ELF-1 (cell line): ENCODE data around the gene PNLIPRP2.

Experiments
- DNase-seq: peaks from one replicate; pipeline ENCODE4 v3.0.0-alpha.2; 2016; ENCODE audit warnings: low read depth, low spot score

The PNLIPRP2 gene

DNA sequence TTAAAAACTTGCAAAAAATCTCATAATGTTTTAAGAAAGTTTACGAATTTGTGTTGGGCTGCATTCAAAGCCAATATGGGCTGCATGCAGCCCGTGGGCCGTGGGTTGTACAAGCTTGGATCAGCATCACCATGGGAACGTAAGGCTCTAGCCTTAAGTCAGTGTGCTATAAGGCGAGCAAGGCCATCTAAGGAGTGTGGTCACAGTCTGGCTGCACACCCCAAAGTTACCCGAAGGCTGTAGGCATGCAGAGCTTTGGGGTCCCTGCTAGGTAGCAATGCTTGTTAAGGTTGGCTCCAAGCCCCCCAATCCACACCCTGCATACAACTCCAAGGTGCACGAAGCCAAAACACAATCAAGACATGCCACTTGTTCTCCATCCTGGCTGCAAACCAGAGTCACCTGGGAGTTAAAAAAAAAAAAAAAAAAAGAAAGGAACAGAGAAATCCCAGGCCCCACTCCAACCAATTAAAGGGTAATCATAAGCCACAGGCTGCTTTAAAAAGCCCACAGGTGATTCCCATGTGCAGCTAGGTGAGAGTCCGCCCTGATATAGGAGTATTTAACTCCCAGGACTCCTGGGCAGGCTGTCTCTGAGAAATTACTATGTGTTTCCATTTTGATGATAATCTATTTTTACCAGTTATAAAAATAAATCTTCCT lies 8.5 kb upstream of the PNLIPRP2 start:
- no peak for DNase-seq

DNA sequence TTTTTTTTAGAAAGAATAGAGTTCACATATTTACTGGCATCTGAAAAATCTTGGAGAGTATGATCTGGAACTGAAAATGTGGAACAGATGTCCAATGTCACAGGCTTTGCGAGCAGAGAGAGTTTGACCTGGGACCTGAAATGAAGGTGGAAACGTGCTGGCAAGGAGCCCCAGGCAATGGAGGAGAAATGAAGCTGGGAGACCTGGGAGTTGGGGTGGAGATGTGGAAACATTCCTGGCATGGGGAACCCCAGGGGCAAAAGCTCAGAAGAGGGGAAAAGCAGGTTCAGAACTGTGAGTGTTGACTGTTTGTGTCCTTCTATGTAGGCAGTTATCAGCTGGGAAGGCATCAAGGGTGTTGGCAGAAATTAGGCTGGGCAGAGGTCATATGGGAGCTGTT lies 7.3 kb upstream of the PNLIPRP2 start:
- DNase-seq = no peak

- DNase-seq = no peak
These were observed 6.0 kb upstream of the PNLIPRP2 start for GRCh38 chr10:116614796-116615195.

DNA sequence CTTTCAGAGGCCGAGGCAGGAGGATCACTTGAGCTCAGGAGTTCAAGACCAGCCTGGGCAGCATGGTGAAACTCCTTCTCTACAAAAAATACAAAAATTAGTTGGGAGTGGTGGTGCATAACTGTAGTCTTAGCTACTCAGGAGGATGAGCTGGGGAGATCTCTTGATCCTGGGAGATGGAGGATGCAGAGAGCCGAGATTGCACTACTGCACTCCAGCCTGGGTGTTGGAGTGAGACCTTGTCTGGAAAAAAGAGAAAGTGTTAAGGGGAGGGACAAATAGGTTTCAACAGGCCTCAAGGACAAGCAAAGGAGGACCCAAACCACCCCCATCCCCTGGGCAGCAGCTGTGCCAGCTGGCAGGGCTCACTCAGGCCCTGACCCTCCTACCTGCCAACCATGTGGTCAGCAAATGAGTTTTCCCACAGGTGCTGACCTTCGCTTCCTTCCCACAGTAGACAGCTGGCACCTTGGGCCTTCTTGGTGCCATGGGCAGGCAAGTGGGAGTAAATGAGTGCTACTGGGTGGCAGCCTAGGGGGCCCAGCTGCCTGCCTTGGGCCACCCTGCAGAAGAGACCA lies 5.5 kb upstream of the PNLIPRP2 start:
- DNase-seq = no peak

GRCh38 chr10:116621476-116621875 lies 723 bp downstream of the PNLIPRP2 start:
- DNase-seq = no peak

DNA sequence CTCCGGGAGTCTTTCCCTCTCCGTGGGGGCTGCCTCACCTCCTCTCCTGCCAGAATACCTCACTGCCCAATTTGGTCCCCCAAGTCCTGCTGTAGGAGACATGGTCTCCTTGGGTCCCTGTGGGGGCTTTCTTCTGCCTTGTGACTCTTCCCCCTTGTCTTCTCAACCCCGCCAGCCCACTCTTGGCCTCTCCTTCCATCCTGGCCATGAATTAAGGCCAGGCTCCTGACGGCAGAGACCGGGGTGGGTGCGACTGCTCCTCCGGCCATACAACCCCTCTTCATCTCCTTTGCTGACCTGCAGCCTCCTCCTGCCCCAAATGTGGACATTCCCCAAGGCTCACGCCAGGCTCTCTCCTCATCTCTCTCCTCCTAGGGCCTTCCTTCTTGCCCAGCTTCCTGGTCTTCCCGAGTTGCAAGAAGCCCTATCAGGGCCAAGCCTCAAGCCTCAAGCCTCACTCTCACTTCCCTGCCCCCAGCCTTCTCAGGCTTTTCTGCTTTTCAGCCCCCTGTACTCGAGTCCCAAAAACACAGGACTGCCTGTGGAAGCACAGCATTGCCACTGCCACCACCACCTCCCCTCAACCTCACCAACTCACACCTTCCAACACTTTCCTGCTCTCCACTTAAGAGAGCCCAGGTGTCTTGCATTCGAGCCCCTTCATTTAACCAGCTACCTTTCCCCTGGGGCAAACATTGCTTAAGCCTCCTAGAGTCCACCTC lies 1.3 kb downstream of the PNLIPRP2 start:
- no peak for DNase-seq

DNA sequence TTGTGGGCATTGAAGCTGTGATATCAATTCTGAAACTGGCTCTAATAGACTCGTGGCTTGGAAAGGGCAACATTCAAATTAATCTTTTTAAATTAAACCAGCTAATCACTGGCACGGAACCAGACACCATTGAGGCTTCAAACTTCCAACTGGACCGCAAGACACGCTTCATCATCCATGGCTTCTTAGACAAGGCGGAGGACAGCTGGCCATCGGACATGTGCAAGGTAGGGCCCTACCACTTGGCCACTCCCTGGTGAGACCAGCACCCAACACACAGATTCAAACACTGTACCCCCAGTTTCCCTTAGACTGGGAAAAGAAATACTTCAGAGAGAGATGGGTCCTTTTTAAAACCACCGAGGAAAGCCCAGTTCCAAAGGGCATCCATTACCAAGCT lies 5.1 kb downstream of the PNLIPRP2 start:
- no peak for DNase-seq

DNA sequence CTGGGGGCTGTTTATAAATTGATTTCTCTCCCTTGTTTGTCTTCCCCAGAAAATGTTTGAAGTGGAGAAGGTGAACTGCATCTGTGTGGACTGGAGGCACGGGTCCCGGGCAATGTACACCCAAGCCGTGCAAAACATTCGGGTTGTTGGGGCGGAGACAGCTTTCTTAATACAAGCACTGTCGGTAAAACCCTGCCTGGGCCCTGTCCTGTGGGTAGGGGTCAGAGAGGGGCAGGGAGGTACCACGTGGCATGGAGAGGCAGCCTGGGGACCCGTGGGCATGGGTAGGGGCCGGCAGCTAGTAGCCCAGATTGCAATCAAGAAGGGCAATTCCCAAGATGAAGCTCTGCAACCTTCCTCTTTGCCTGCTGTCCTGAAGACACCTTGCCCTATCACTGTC lies 6.1 kb downstream of the PNLIPRP2 start:
- DNase-seq = no peak

DNA sequence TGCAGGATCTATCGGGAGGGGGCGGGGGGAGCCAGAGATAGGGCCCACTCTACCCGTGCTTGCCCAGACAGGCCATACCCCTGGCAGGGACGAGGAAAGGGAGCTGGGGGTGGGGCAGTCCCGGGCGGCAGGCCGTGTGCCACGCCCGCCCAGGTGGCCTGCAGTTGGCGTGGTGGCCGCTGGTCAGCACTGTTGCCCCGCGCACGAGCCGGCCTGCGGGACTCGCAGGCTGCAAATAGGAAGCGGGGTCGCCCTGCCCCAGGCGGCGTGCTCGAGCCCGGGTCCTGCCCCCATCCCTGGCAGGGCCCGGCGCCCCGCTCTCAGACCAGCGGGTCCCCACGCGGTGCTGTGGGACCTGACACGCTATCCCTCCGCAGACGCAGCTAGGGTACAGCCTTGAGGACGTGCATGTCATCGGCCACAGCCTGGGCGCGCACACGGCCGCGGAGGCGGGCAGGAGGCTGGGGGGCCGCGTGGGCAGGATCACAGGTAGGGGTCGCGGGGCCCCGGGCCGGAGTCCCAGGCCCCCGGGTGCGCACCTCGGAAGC lies 6.7 kb downstream of the PNLIPRP2 start:
- peak; percentile 76 for DNase-seq

DNA sequence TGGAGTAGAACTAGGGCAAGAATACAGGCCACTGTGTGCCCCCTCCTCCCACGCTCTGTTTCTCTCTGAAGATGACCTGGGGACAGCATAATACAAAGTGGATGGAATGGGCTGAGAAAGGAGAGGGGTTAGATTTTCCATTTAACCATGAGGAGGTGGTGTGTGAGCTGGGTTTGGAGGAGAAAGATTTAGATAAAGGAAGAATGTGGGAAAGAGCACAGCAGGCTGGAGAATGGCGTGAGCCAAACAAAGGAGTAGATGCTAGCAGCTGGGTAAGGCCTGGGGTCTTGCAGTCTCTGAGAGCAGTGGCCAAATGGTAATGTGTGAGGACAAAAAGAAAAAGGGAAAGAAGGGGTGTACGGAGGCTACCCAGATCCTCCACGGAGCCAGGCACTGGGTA lies 8.6 kb downstream of the PNLIPRP2 start:
- DNase-seq = peak; percentile 14

DNA sequence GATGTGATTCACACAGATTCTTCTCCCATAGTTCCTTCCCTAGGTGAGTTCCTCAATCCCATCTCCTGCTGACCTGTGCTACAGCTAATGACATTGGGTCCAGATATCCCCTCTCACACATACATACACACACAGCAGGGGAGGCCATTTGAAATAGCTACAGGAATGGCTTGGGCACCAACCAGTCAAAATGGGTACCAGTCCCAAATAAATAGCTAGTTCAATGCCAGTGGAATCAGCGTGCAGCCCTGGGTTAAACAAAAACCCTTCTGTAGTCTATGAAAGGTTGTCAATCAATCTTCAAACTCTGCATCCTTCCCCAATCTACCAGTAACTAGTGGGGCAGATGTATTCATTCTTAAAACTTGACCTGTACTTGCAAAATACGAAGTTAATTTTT lies 9.3 kb downstream of the PNLIPRP2 start:
- DNase-seq = no peak

GRCh38 chr10:116631871-116632295 lies 11.1 kb downstream of the PNLIPRP2 start:
- DNase-seq = no peak

GRCh38 chr10:116632596-116633215 lies 12.0 kb downstream of the PNLIPRP2 start:
- DNase-seq = no peak

- no peak for DNase-seq
These were observed 12.5 kb downstream of the PNLIPRP2 start for GRCh38 chr10:116633216-116633600.

GRCh38 chr10:116634126-116634975 lies 13.6 kb downstream of the PNLIPRP2 start:
- no peak for DNase-seq

GRCh38 chr10:116636385-116636784 lies 15.6 kb downstream of the PNLIPRP2 start:
- no peak for DNase-seq

DNA sequence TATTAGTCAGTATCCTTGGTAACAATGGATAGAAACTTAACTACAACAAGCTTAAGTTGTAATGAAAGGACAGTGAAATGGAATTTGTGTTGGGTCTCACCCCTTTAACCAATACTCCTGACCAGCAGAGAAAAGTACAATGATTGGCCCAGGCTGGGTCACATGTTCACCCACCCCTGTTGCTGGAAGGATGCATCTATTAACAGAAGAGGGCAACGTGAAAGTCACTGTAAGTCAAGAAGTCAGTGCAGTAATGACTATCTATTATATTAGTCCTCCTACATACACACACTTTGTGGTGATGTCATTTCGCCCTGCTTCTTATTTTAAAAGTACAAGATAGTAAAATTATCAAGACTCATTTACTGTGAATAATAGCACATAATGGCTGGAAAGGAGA lies 16.2 kb downstream of the PNLIPRP2 start:
- DNase-seq = no peak

GRCh38 chr10:116637830-116638229 lies 17.1 kb downstream of the PNLIPRP2 start:
- no peak for DNase-seq

GRCh38 chr10:116646502-116646901 lies 25.7 kb downstream of the PNLIPRP2 start:
- DNase-seq = no peak

GRCh38 chr10:116648903-116649302 lies 28.1 kb downstream of the PNLIPRP2 start:
- no peak for DNase-seq

GRCh38 chr10:116653885-116654284 lies 33.1 kb downstream of the PNLIPRP2 start:
- no peak for DNase-seq
